GM12878 (cell line): ENCODE measurements around the gene PTK7. TPM values are rescaled to one million over a fixed set of nuclear protein-coding genes. Genes with fewer than 3 reads are reported as not detected.

ENCODE experiments used
- ATAC-seq: fragments of 200-7000 bp; cut with Tn5 transposase; 3 replicates; pipeline ENCODE4 v1.9.1; 2020; ENCODE audit warnings: mild to moderate bottlenecking, moderate library complexity
- BruUV-seq: library from RNA; stranded (reverse); fragments of 400-500 nt; replicated peaks from 2 replicates; lab custom pipeline; 2021; lab: Mats Ljungman, UMichigan
- CTCF ChIA-PET: fragments of 300-600 bp; sonication (Branson Sonifier 250); formaldehyde crosslinking; extraction: SDS; loops from one replicate; lab custom pipeline; 2021; ENCODE audit warnings: inconsistent platforms; lab: Yijun Ruan, JAX
- POLR2A ChIA-PET: fragments of 350-600 bp; formaldehyde crosslinking; extraction: SDS; loops from one replicate; lab custom pipeline; 2021; ENCODE audit warnings: inconsistent platforms; lab: Charles Lee
- RAD21 ChIA-PET: fragments of 300-600 bp; sonication (Branson Sonifier 250); formaldehyde crosslinking; loops from one replicate; lab custom pipeline; 2023; ENCODE audit warnings: antibody characterized with exemption; ENCODE audit not compliant: unreplicated experiment; lab: Charles Lee
- SMC1A ChIA-PET: fragments of 300-600 bp; sonication (Branson Sonifier 250); formaldehyde crosslinking; loops from one replicate; lab custom pipeline; 2023; ENCODE audit not compliant: unreplicated experiment, uncharacterized antibody; lab: Charles Lee
- DNase-seq: peaks from one replicate; pipeline ENCODE4 v3.0.0-alpha.2; 2011; ENCODE audit warnings: low read depth, low spot score
- FAIRE-seq: peaks from 3 replicates; lab custom pipeline; 2011; peaks lifted over from hg19 to GRCh38; lab: Jason Lieb, UNC
- H2AFZ ChIP-seq: 2 replicates; pipeline ENCODE4 v1.6.0; 2011; ENCODE audit warnings: low read depth, low read length, control low read depth; ENCODE audit not compliant: control insufficient read depth
- H3K27ac ChIP-seq: 2 replicates; pipeline ENCODE4 v1.5.1; 2011; ENCODE audit warnings: control low read depth; ENCODE audit not compliant: control insufficient read depth, insufficient read depth
- H3K27me3 ChIP-seq, 2 experiments: replicated peaks in 1 of 2; 2 replicates each; pipeline versions ENCODE4 v1.6.0 to v1.6.1; 2011; ENCODE audit warnings: low read length in 1 of 2; ENCODE audit not compliant: control insufficient read depth in 2 of 2, insufficient read depth in 2 of 2
- H3K36me3 ChIP-seq, 2 experiments: 2 replicates each; pipeline ENCODE4 v1.5.1; 2011; ENCODE audit warnings: low read length in 1 of 2; ENCODE audit not compliant: control insufficient read depth in 2 of 2, insufficient read depth in 2 of 2
- H3K4me1 ChIP-seq: 2 replicates; pipeline ENCODE4 v1.6.1; 2011; ENCODE audit warnings: mild to moderate bottlenecking, low read length, moderate library complexity, mixed read lengths; ENCODE audit not compliant: control insufficient read depth, insufficient read depth
- H3K4me2 ChIP-seq: 2 replicates; pipeline ENCODE4 v1.6.0; 2011; ENCODE audit warnings: control low read depth; ENCODE audit not compliant: control insufficient read depth, insufficient read depth
- H3K4me3 ChIP-seq: fragments of 200-600 bp; sonication (generic); 2 replicates; pipeline ENCODE4 v1.5.1; 2016
- H3K79me2 ChIP-seq: 2 replicates; pipeline ENCODE4 v1.6.0; 2011; ENCODE audit warnings: low read length; ENCODE audit not compliant: control insufficient read depth, insufficient read depth
- H3K9ac ChIP-seq: 2 replicates; pipeline ENCODE4 v1.8.0; 2011; ENCODE audit warnings: low read length, control low read depth, mixed read lengths; ENCODE audit not compliant: control insufficient read depth, insufficient read depth
- H3K9me3 ChIP-seq: replicated peaks from 3 replicates; pipeline ENCODE4 v1.5.1; 2011; ENCODE audit warnings: mild to moderate bottlenecking, low read length; ENCODE audit not compliant: control insufficient read depth, insufficient read depth
- H4K20me1 ChIP-seq: 2 replicates; pipeline ENCODE4 v1.6.0; 2011; ENCODE audit not compliant: control insufficient read depth, insufficient read depth
- BHLHE40 ChIP-seq, 2 experiments: fragments of 450-650 bp in 1 of 2; IDR thresholded peaks; 2 replicates each; pipeline ENCODE4 v1.6.1; 2011 to 2017; ENCODE audit warnings: low read depth in 2 of 2, borderline replicate concordance in 1 of 2, improper control_type of control experiment in 1 of 2, low read length in 1 of 2, mild to moderate bottlenecking in 1 of 2
- EGR1 ChIP-seq, 2 experiments: IDR thresholded peaks; 1 replicate in 1 of 2; 2 replicates in 1 of 2; pipeline ENCODE4 v1.6.1; 2011 to 2012; ENCODE audit warnings: low read depth in 2 of 2, low read length in 2 of 2, borderline replicate concordance in 1 of 2, mild to moderate bottlenecking in 1 of 2, moderate library complexity in 1 of 2
- SIN3A ChIP-seq: IDR thresholded peaks from 2 replicates; pipeline ENCODE4 v1.6.1; 2012; ENCODE audit warnings: low read depth, low read length, improper control_type of control experiment
- TBL1XR1 ChIP-seq: IDR thresholded peaks from 2 replicates; pipeline ENCODE4 v1.6.1; 2012; ENCODE audit warnings: low read depth, low read length, improper control_type of control experiment
- TCF12 ChIP-seq: IDR thresholded peaks from 2 replicates; pipeline ENCODE4 v1.6.1; 2011; ENCODE audit warnings: low read depth, mild to moderate bottlenecking, low read length
- ZBTB4 ChIP-seq: fragments of 450-650 bp; formaldehyde crosslinking; IDR thresholded peaks from 2 replicates; pipeline ENCODE4 v1.4.0; 2022; ENCODE audit warnings: mild to moderate bottlenecking, moderate library complexity
- WGBS: methylation state at CpG from one replicate; pipeline ENCODE4 v1.1.6; 2016; ENCODE audit warnings: low lambda C conversion rate; ENCODE audit not compliant: insufficient replicate concordance, insufficient coverage; ENCODE audit errors: missing lambda C conversion rate; 5-methylcytosine and 5-hydroxymethylcytosine counted together
- in situ Hi-C: fragments of 300-500 bp; cut with MboI; formaldehyde crosslinking; loops from 9 replicates; pipeline ENCODE4 v1.14.3; 2018; ENCODE audit warnings: mixed read lengths
- intact Hi-C: fragments of 100-400 bp; cut with micrococcal nuclease; formaldehyde crosslinking; loops from one replicate; pipeline ENCODE4 v1.14.2; 2022; ENCODE audit not compliant: unreplicated experiment
- polyA plus RNA-seq, 11 experiments: library from polyadenylated mRNA; depleted of rRNA in 4 of 11; unstranded in 6 of 11; stranded (reverse) in 5 of 11; fragments of >200 nt; fragmentation: Nextera tagmentation in 4 of 11; fragmentation: Illumina TruSeq in 1 of 11; extraction: Ambion mirVana in 4 of 11; extraction: Trizol in 1 of 11; gene quantifications; 1 replicate in 1 of 11; 2 replicates in 10 of 11; pipeline versions ENCODE4 v1.2.1 to v1.2.3, GENCODE V29; 2011 to 2016; ENCODE audit warnings: inconsistent platforms in 2 of 11, missing spikeins in 2 of 11, low read depth in 1 of 11
- total RNA-seq, 4 experiments: library from RNA; depleted of rRNA in 3 of 4; stranded (reverse); fragments of >200 nt in 3 of 4; fragmentation: Illumina TruSeq in 1 of 4; extraction: Trizol in 1 of 4; gene quantifications; 2 replicates each; pipeline versions ENCODE4 v1.2.1 to v1.2.3, GENCODE V29; 2013 to 2021
- TF ChIP-seq, protein P1 (sequence below): fragments of 450-650 bp; IDR thresholded peaks from 2 replicates; pipeline ENCODE4 v1.6.1; 2017; ENCODE audit warnings: antibody characterized with exemption, mild to moderate bottlenecking, moderate library complexity

PTK7 gene
- total and polyA plus RNA-seq, 10 of the 15 experiments (the other 5 are each of a cell fraction or from before 2014, with no cell fraction given), result 0.18 to 14.4 (median 3.3) TPM; not detected in 1

DNA sequence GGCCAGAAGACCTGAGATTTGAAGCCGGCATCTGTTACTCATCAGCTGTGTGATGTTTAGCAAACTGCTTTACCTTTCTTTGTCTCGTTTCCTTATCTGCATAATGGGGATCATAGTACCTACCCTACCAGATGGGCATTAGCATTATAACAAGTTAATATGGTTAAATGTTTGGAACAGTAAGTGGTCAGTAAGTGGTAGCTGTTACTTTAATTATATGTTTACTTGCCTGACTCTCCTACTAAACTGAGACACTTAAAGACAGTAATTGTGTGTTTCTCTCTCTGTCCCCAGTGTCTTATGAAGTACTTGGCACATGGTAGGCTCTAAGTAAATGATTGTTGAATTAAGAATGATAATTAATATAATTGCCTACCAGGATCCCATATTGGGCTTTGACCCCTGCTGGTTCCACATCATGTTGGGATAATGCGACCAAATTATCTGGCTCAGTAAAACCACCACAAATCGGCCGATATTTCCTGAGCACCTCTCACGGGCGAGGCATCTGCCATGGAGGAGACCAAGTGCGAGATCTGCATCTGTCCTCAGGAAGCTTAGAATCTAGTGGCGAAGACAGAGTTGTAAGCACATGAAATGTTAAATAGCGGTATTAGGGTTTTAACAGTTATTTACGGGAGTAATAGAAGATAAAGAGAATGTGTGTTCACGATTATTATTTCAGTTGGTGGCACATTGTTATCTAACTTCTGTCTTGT lies 31.4 kb downstream of the PTK7 start:
- ChIA-PET CTCF (no interaction called here), RAD21 (interaction anchor here (0.6 kb wide), 1 partner anchor 172 kb away, joined by 3 read pairs; no protein-coding TSS in a partner anchor), SMC1A (interaction anchor here (1.5 kb wide), 1 partner anchor 10 kb away, joined by 3 read pairs; no protein-coding TSS in a partner anchor), POLR2A (interaction anchor here (0.7 to 1.7 kb wide), 3 partner anchors 10 to 248 kb away, joined by 3 to 4 read pairs (median 4); no protein-coding TSS in a partner anchor)
- FAIRE-seq (no peak), ATAC-seq (no peak), DNase-seq (no peak)
- in situ Hi-C loops, result no loop called here
- Histone ChIP-seq H3K36me3 (no peaks in the 10 kb centered on the region), H3K79me2 (no peaks in the 10 kb centered on the region), H3K4me3 (no peak overlapping the region), H3K27me3 (no peaks in the 10 kb centered on the region), H3K4me2 (no peak overlapping the region), H3K9ac (no peak overlapping the region), H2AFZ (no peak overlapping the region), H4K20me1 (no peaks in the 10 kb centered on the region), H3K4me1 (no peaks in the 10 kb centered on the region), H3K27ac (no peak overlapping the region), H3K9me3 (no peaks in the 10 kb centered on the region)
- intact Hi-C loops, result no loop called here
- no peak for TF ChIP-seq EGR1 (IDR thresholded peaks at IDR 0.05; ENCODE audit: borderline replicate concordance in 1 of 2, low read depth in 2 of 2, low read length in 2 of 2)
- BruUV-seq, result no TSS peak
- WGBS, result 81% methylated on average over 12 of the region's 12 CpGs

DNA sequence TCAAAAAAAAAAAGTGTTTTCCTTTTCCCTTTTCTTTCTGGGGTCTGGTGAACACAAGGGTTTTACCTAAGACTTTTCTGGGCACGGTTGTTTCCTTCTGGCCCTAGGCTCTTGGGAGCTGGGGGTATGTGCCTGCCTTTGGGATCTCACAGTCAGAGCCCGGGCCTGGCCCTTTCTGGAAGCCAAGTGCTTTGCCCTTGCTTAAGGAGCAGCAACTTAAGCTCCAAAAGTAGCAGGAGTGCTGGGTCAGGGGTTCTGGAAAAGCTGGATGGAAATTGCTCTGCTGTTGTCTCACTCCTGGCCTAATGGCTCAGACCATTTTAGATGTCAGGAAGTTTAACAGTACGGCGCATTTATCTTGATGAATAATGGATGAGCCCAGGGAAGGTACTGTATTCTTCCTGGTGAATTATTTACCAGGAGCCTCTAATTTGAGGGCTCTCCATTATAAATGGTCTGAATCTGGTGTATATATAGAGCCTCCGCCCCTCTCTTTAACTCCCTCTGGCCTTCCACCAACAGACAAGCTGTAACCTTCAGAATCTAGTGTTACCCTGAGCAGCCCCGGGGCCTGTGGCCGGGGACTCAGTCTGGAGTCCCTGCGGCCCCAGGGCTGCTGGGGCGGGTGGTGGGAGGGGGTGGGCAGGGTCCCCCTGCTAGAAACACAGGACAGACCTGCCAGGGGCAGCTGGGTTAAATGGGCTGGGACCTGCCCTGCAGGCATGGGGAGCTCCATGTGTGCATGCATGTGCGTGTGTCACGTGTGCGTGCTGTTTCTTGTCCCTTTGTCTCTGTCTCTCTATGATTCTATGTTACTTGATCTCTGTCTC lies 37.5 kb downstream of the PTK7 start:
- SMC1A ChIA-PET, result no interaction called here
- no TSS peak for BruUV-seq
- no peak overlapping the region for H2AFZ ChIP-seq
- RAD21 ChIA-PET, result no interaction called here
- no peaks in the 10 kb centered on the region for H3K4me1 ChIP-seq
- POLR2A ChIA-PET, result interaction anchor here (0.7 to 0.8 kb wide), 2 partner anchors 16 to 509 kb away, joined by 3 read pairs; no protein-coding TSS in a partner anchor
- no peaks in the 10 kb centered on the region for H3K9me3 ChIP-seq
- no peak overlapping the region for H3K27ac ChIP-seq
- H3K4me2 ChIP-seq, result no peak overlapping the region
- H3K27me3 ChIP-seq, result no peaks in the 10 kb centered on the region
- DNase-seq (no peak), FAIRE-seq (no peak), ATAC-seq (no peak)
- H3K36me3 ChIP-seq, result no peaks in the 10 kb centered on the region
- no peaks in the 10 kb centered on the region for H4K20me1 ChIP-seq
- 74% methylated on average over 12 of the region's 12 CpGs for WGBS
- H3K4me3 ChIP-seq, result no peak overlapping the region
- no peak overlapping the region for H3K9ac ChIP-seq
- CTCF ChIA-PET, result no interaction called here
- intact Hi-C loops, result no loop called here
- H3K79me2 ChIP-seq, result no peaks in the 10 kb centered on the region
- in situ Hi-C loops, result no loop called here
- no peak for TF ChIP-seq TCF12
- no peak for TF ChIP-seq SIN3A
- no peak for TF ChIP-seq ZBTB4 (CRISPR knock-in tag)
- TF ChIP-seq TBL1XR1, result no peak
- TF ChIP-seq, protein P1, sequence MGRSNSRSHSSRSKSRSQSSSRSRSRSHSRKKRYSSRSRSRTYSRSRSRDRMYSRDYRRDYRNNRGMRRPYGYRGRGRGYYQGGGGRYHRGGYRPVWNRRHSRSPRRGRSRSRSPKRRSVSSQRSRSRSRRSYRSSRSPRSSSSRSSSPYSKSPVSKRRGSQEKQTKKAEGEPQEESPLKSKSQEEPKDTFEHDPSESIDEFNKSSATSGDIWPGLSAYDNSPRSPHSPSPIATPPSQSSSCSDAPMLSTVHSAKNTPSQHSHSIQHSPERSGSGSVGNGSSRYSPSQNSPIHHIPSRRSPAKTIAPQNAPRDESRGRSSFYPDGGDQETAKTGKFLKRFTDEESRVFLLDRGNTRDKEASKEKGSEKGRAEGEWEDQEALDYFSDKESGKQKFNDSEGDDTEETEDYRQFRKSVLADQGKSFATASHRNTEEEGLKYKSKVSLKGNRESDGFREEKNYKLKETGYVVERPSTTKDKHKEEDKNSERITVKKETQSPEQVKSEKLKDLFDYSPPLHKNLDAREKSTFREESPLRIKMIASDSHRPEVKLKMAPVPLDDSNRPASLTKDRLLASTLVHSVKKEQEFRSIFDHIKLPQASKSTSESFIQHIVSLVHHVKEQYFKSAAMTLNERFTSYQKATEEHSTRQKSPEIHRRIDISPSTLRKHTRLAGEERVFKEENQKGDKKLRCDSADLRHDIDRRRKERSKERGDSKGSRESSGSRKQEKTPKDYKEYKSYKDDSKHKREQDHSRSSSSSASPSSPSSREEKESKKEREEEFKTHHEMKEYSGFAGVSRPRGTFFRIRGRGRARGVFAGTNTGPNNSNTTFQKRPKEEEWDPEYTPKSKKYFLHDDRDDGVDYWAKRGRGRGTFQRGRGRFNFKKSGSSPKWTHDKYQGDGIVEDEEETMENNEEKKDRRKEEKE, result no peak
- no peak for TF ChIP-seq BHLHE40 (IDR thresholded peaks at IDR 0.05; ENCODE audit: borderline replicate concordance in 1 of 2, low read depth in 2 of 2, low read length in 1 of 2)
